Stimulated activated CD4-positive, alpha-beta T cell treated with anti-CD3 and anti-CD28 coated beads, Interleukin-12 subunit alpha, Interleukin-12 subunit beta, amount 100 ng/mL, for 4 hours (primary cell): ENCODE measurements around the gene WIPF3.

Source experiments
- DNase-seq: peaks from one replicate; pipeline ENCODE4 v3.0.0-alpha.2; 2020

Gene WIPF3

GRCh38 chr7:29810297-29810696 lies 4.0 kb downstream of the WIPF3 start:
- DNase-seq, result no peak

- no peak for DNase-seq
Observed at GRCh38 chr7:29810813-29811482, 4.6 kb downstream of the WIPF3 start.

GRCh38 chr7:29811586-29811985 lies 5.3 kb downstream of the WIPF3 start:
- no peak for DNase-seq

DNA sequence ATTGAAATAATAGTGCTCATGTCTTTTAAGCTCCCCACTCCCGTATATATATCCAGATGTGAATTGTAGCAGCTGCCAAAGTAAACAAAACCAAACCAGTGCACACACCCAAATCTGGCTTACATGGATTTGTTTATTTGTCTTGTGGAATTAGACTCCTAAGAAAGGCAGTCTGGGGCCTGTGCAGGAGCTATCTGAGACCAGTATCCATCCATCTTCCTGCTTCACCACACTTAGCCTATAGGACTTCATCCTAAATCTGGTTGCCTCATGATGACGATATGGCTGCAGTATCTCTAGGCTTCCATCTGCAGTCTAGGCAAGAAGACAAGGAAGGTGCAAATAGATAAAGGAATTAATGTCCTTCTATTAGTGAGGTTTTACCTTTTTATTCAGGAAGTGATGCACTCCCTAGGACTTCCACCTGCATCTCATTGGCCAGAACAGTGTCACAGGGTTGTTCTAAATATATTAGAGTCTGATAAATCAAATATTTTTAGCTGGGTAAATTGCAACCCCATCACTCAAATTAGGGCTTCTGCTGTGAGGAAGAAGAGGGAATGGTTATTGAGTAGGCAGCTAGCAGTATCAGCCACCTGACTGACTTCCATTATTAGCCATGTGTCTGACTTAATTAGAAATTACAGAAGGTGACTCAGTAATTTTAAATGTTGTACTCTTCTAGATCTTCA lies 6.0 kb downstream of the WIPF3 start:
- DNase-seq, result no peak

GRCh38 chr7:29815181-29816105 lies 9.1 kb downstream of the WIPF3 start:
- no peak for DNase-seq

DNA sequence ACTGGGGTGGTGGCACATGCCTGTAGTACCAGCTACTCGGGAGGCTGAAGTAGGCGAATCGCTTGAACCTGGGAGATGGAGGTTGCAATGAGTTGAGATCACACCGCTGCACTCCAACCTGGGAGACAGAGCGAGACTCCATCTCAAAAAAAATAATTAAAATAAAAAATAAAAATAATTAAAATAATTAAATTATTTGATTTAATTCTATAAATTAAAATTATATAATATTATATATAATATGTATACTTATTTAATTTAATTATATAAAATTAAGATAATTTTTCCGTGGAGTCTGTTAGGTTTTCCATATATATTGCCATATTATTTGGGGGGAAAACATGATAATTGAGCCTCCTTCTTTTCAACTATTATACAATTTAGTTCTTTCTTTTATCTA lies 12.0 kb downstream of the WIPF3 start:
- no peak for DNase-seq

- no peak for DNase-seq
Observed at GRCh38 chr7:29825775-29826529, 19.6 kb downstream of the WIPF3 start.

GRCh38 chr7:29826530-29826822 lies 20.2 kb downstream of the WIPF3 start:
- no peak for DNase-seq

- no peak for DNase-seq
Observed at GRCh38 chr7:29826904-29827303, 20.6 kb downstream of the WIPF3 start.

GRCh38 chr7:29831705-29832104 lies 25.4 kb downstream of the WIPF3 start:
- no peak for DNase-seq

DNA sequence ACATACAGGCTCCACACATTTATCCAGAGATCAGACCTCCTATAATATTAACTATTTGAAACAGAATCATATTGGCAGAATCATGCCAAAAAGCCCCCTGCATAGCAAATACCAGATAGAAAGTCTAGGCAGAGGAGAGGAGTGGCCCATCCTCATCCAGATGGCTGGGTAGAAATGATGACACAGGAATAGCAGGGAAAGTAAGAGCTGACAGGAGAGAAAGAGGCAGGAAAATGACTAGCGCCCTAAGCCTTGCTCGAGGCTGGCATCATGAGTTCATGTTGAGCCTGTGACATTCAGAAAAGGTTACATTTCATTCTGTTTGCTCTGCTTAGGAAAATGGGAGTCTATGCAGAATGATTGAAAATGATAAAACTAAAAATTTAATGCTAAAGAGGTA lies 27.6 kb downstream of the WIPF3 start:
- no peak for DNase-seq

GRCh38 chr7:29835718-29836117 lies 29.4 kb downstream of the WIPF3 start:
- DNase-seq, result no peak

DNA sequence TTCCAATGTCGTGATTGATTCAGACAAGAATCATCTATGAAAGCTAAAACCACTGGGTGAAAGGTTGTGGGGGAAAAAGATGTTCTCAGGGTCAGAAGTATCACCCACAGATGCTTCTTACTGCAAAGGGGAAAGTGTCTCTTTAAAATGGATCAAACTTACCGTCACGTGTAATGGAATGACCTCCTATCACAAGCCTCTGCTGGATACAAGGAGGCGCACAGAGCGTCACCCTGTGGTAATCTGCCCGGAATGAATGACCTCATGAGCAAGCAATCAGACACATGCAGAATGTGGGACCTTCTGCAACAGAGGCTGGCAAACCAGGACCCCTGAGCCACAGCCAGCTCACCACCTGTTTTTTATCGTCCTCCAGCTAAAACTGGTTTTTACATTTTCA lies 33.0 kb downstream of the WIPF3 start:
- DNase-seq, result no peak

DNA sequence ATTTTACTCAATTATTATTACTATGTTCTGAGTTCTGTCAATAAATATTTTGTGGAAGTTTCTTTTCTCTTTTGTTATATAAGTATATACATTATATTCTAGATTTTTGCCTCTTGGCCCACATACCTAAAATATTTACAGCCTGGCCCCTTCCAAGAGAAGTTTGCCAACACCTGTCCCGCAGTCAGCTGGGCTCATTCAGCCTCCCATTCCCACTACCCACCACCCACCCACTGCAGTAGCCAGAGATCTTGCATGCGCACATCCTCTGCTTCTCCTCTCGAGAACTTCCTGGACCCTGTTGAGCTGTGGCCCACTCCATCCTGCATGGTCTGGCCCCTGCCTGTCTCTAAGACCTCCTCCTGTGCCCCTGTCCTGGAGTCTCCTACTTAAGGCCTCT lies 33.6 kb downstream of the WIPF3 start:
- DNase-seq, result no peak

- no peak for DNase-seq
Observed at GRCh38 chr7:29840701-29841100, 34.4 kb downstream of the WIPF3 start.

- DNase-seq, result no peak
Observed at GRCh38 chr7:29841926-29842701, 35.8 kb downstream of the WIPF3 start.

- DNase-seq, result no peak
Observed at GRCh38 chr7:29843093-29843492, 36.8 kb downstream of the WIPF3 start.

- no peak for DNase-seq
Observed at GRCh38 chr7:29843726-29844125, 37.4 kb downstream of the WIPF3 start.

DNA sequence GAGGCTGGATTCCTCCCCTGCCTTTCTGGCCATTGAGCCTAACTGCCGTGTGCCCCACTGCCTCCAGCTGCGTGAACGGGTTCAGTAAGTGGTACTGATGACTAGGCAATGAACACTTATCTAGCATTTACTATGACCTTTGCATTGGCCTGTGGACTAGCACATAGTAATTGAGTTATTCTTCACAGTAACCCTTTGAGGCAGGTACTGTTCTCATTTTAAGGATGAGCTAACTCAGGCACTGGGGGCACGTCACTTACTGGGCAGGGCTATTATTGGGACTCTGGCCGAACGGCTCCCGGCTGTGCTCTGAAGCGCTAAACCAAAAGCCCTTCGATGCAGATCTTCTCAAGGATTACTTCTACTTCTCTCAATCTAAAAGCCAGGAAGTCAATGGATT lies 38.3 kb downstream of the WIPF3 start:
- no peak for DNase-seq

DNA sequence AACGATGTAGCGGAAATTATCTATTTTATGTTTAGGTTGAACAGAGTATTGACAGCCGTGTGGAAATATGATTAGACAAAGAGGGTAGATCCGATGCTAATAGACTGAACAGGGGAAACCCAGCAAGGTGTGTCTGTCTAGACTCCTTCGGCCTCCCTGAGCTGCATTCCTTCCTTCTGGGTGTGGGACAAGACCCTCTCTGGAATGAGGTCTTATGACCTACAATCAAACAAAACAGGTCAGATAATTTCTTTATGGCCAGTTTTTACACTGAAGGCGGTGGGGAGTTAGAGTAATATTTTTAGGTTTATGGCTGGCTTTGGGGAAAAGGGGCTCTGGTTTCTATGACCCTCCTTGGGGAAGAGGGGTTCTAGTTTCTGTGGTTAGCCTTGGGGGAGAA lies 41.2 kb downstream of the WIPF3 start:
- DNase-seq, result no peak

GRCh38 chr7:29847916-29848315 lies 41.6 kb downstream of the WIPF3 start:
- no peak for DNase-seq

- no peak for DNase-seq
Observed at GRCh38 chr7:29848941-29849340, 42.6 kb downstream of the WIPF3 start.
